Measurements from ENCODE around the gene ANKRD35.
"Not testable (repeated sequence)": the region's sequence is repeated elsewhere in the genome, so short reads cannot be mapped to it uniquely, and the experiment has no call there.

Gene ANKRD35

GRCh38 chr1:145857170-145857569 lies 28.5 kb downstream of the ANKRD35 start:
- no peak for DNase-seq (ENCODE audit: low read depth)

DNA sequence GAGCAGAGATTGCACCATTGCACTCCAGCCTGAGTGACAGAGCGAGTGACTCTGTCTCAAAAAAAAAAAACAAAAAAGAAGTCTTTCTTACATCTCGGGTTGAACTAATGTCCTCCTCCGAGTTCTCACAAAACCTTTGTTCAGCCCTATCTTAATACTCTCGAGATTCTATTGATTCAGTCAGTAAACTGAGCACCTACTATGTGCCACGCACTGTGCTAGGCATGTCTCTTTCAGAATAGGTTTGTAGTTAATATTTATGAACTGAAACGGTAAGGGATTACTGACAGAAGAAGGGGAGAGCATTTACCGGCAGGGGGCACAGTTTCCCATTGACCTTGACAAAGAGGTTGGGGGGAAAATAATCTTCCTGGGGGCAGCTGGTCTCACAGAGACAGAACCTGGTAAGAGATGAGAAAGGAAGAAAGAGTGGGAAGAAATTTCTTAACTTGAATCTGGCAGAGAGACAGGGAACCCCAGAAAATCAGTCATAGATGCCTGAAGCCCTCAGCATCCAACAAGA lies 30.2 kb downstream of the ANKRD35 start:
- no peak for DNase-seq (ENCODE audit: low read depth)

DNA sequence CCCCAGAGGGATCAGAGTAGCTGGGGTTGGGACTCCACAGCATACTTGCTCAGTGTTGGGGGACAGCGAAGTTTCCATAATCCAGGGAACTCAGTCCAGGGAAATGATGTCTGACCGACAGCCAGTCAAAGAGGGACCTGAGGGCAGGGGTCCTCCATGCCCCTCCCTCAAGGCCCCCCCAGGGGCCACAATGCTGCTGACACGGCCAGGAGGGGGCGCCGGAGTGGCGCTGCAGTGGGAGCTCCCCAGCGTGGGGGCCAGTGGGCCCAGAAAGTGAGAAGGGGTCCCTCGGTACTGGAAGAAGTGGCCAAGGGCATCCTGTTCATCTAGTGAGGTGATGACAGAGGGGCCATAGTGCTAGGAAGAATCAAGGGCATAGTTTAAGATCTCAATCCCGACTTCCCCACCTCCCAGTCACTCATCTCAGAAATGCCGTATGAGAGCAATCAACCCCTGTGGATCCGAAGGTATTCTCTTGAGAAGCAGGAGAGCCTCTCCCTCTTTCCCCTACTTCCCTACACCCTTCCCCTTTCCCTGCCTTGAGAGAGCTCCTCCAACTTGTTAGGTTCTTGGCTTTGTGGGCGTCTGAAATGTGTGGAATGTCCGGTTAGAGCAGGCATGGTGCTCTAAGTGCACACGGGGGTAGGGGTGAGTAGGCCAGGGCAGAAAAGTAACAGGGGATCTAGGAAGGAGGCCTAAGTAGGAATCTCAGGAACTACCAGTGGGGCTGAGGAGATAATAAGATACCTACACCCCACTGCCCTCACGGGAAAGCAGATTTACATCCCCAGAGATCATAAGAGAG lies 36.1 kb downstream of the ANKRD35 start:
- DNase-seq (ENCODE audit: low read depth): no peak

DNA sequence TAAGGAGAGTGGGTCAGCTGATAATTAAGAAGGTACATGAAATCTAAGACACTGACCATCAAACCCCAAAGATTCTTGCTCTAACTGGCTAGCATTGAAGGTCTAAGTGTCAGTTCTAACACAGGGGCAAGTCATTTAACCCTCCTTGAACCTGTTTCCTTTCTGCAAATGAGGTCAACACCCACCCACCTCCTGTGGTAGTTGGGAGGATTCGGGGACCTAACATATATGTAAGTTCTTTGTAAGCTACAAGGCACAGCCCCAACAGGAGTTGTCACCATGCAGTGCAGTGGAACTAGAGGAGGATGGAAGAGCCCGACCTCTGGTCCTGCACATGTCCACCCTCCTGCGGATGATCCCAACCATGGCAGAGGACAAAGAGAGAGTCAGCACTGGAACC lies 37.8 kb downstream of the ANKRD35 start:
- no peak for DNase-seq (ENCODE audit: low read depth)

DNA sequence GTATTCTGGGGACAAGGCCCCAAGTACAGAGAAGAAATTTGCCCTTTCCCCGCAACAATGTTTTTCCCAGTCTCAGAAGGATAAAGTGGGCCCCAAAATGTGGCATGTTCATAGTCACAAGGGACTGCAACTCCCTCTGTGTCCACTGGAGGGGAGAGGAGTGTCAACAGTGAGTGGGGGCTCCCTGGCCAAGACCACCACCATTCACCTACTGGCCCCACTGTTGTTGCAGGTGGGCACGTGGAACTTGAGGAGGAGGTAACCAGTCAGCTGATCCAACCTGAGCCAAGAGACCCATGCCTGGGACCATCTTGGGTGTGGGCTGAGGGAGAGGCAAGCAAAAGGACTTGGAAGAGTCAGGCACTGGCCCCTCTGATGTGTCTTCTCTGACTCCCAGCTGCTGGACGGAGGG lies 39.5 kb downstream of the ANKRD35 start:
- DNase-seq (ENCODE audit: low read depth): no peak

GRCh38 chr1:145845514-145846161 lies 40.0 kb downstream of the ANKRD35 start, which contains the start of gene NUDT17:
TSS of gene NUDT17 (plus strand) at chr1:145845630. CDS start at chr1:145845641, 11 bp downstream.
- peak; percentile 67 for DNase-seq (ENCODE audit: low read depth)

GRCh38 chr1:145845144-145845513 lies 40.5 kb downstream of the ANKRD35 start:
- DNase-seq (ENCODE audit: low read depth): no peak

DNA sequence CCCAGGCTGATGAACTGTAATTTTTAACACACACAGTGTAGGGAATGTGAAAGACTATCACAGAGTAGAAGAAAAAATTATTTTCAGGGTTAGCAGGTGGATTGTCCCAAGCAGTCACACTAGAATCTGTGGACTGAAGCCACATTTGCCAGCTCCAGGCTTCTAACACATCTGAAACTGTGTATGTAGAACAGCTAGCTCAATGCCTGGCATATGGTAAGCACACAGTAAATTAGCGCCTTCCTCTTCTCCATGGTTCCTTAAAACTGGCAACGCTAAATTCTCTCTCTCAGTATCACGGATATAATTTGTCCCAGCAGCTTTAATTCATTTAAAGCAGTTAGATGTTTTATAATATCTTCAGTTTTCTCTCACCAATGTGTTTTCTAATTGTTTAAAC lies 42.6 kb downstream of the ANKRD35 start:
- no peak for DNase-seq (ENCODE audit: low read depth)

GRCh38 chr1:145837656-145838055 lies 48.0 kb downstream of the ANKRD35 start:
- DNase-seq (ENCODE audit: low read depth): no peak

DNA sequence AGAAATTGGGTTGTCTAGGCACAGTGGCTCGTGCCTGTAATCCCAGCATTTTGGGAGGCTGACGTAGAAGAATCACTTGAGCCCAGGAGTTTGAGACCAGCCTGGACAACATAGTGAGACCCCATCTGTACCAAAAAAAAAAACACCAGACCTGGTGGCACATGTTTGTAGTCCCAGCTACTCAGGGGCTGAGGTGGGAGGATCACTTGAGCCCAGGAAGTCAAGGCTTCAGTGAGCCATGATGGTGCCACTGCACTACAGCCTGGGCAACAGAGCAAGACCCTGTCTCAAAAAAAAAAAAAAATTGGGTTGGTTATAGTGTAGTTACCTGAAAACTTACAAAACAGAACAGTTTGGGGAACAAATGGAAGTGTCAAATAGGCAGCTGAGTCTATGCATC lies 54.9 kb downstream of the ANKRD35 start:
- not testable (repeated sequence) for DNase-seq (ENCODE audit: low read depth)

GRCh38 chr1:145828367-145829026 lies 57.2 kb downstream of the ANKRD35 start:
- DNase-seq (ENCODE audit: low read depth): no peak

DNA sequence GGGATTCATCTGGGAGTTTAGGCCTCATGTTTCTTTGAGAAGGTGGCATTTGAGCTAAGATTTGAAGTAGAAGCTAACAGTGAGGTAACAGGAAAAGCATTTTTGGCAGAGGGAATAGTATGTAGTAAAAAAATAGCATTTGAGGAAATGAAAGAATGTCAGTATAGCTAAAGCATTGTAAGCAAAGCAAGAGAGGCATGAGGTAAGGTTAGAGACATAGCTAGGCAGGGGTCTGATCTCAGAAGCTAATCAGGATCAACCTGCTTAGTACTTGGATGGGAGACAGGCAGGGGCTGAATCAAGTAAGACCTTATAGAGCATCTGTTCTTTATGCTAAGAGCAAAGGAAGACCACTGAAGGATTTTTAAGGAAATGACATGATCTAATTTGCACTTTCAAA lies 57.7 kb downstream of the ANKRD35 start:
- no peak for DNase-seq (ENCODE audit: low read depth)

DNA sequence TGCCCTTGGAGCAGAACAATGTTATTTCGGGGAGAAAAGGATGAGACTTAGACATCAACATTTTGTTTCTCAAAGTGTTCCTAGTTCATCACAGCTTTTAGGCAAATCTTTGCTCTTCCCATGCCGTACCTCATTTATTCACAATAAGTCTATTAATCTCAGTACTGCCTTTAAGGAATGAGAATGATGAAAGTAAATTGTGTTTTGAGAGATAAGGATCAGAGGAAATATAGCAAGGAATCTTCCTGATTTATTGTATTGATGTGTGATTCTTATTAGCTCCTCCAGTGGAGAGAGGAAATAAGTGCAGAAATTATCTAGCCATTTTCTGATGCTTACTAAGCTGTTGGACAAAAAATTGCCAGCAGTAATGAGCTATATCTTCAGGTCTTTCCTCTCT lies 59.6 kb downstream of the ANKRD35 start:
- no peak for DNase-seq (ENCODE audit: low read depth)

GRCh38 chr1:145824499-145824842 lies 61.2 kb downstream of the ANKRD35 start:
- no peak for DNase-seq (ENCODE audit: low read depth)

GRCh38 chr1:145823565-145824498 lies 61.8 kb downstream of the ANKRD35 start, which contains the start of the genes POLR3C and RNF115:
TSS of gene POLR3C (plus strand) at chr1:145824200. CDS start at chr1:145825777, 1,577 bp downstream.
TSS of gene RNF115 (minus strand) at chr1:145824095. CDS start at chr1:145823873, 222 bp downstream.
- peak; percentile 83 for DNase-seq (ENCODE audit: low read depth)

- not testable (repeated sequence) for DNase-seq (ENCODE audit: low read depth)
These were observed 62.8 kb downstream of the ANKRD35 start for GRCh38 chr1:145822779-145823331.

DNA sequence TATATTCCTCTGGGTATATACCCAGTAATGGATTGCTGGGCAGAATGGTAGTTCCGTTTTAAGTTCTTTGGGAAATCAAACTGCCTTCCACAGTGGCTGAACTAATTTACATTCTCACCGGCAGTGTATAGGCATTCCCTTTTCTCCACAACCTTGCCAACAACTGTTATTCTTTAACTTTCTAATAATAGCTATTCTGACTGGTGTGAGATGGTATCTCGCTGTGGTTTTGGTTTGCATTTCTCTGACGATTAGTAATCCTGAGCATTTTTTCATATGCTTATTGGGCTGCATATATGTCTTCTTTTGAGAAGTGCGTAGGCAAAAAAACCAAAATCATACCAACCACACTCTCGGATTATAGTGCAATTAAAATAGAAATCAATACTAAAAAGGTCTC lies 67.6 kb downstream of the ANKRD35 start:
- DNase-seq (ENCODE audit: low read depth): not testable (repeated sequence)
